Activated T-helper 2 cell treated with anti-CD3 and anti-CD28 coated beads, Interferon-gamma antibody, Interleukin-2, Interleukin-4, amounts not matched to agents 10 μg/mL and 5 μg/mL and 100 μg/mL, durations not matched to agents 14 hours and 24 hours and 36 hours (primary cell): ENCODE results near the gene SPATA45. TPM values are rescaled to one million over a fixed set of nuclear protein-coding genes. Genes with fewer than 3 reads are reported as not detected.
"Not testable (repeated sequence)": the region's sequence is repeated elsewhere in the genome, so short reads cannot be mapped to it uniquely, and the experiment has no call there.

Experiments used
- DNase-seq: peaks from one replicate; pipeline ENCODE4 v3.0.0; 2021; ENCODE audit warnings: low spot score
- H3K27ac Mint-ChIP-seq: one replicate; pipeline ENCODE4 v1.8.0; 2021; ENCODE audit warnings: mixed read lengths
- H3K27me3 Mint-ChIP-seq: one replicate; pipeline ENCODE4 v1.8.0; 2021; ENCODE audit warnings: low read depth, mixed read lengths
- H3K36me3 Mint-ChIP-seq: one replicate; pipeline ENCODE4 v1.8.0; 2021; ENCODE audit warnings: low read depth, mixed read lengths
- H3K4me1 Mint-ChIP-seq: one replicate; pipeline ENCODE4 v1.8.0; 2021; ENCODE audit warnings: low read depth, mixed read lengths
- H3K4me3 Mint-ChIP-seq: one replicate; pipeline ENCODE4 v1.8.0; 2021; ENCODE audit warnings: low read depth, mild to moderate bottlenecking, moderate library complexity, mixed read lengths
- H3K9me3 Mint-ChIP-seq: one replicate; pipeline ENCODE4 v1.8.0; 2021; ENCODE audit warnings: mixed read lengths
- intact Hi-C: fragments of 100-400 bp; cut with micrococcal nuclease; formaldehyde crosslinking; loops from one replicate; pipeline ENCODE4 v1.15.1; 2023
- total RNA-seq: library from RNA; stranded (reverse); gene quantifications from 2 replicates; pipeline ENCODE4 v1.2.3, GENCODE V29; 2022

SPATA45 gene
- total RNA-seq, 1 donor from 2014 or later: 0.41 TPM

- Mint-ChIP-seq H3K9me3 (no peaks in the 10 kb centered on the region), H3K36me3 (peaks cover 22% of the 10 kb centered on the region), H3K27me3 (no peaks in the 10 kb centered on the region), H3K27ac (peak overlapping the region; percentile 97), H3K4me3 (no peak overlapping the region), H3K4me1 (peaks cover 21% of the 10 kb centered on the region)
- peak; percentile 21 for DNase-seq
- intact Hi-C loops: loop anchor here (1.0 to 5.0 kb wide), 3 partner anchors 66 to 159 kb away; partner anchors contain the start of genes ANGEL2, BATF3, NSL1 and TATDN3
These were observed 11.2 kb upstream of the SPATA45 start for GRCh38 chr1:212858461-212859265.

GRCh38 chr1:212857992-212858460, 10.6 kb upstream of the SPATA45 start, which contains the start of gene FLVCR1:
Gene FLVCR1 (plus strand): TSS chr1:212858275. CDS start chr1:212858453, 178 bp downstream.
- DNase-seq: peak; percentile 95
- Mint-ChIP-seq H3K4me1 (peaks cover 20% of the 10 kb centered on the region), H3K9me3 (no peaks in the 10 kb centered on the region), H3K36me3 (peaks cover 20% of the 10 kb centered on the region), H3K27me3 (no peaks in the 10 kb centered on the region), H3K4me3 (no peak within 1 kb of the TSS), H3K27ac (peak within 1 kb of the TSS; percentile 97)
- intact Hi-C loops: loop anchor here (1.0 to 5.0 kb wide), 4 partner anchors 37 to 159 kb away; partner anchors contain the start of genes ANGEL2, BATF3, NSL1 and TATDN3

DNA sequence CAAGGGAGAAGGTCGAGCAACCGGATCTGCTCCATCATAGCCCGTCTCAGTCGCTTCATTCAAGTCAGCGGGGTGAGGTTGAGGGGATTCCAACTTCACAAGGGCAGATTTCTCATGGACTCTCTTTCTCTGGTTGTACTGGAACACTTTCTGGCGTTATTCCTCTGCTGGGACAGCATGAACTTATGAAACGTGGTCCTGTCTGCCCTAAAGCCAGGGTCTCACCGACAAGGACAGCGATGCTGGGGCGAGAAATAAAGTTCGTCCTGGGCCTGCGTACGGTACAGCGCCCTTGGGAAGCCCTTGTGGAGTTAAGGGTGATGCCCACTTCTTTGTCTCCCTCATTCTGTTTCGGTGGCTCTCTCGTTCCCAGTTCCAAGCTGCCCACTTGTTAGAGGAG, 9.3 kb upstream of the SPATA45 start:
- H3K4me1 Mint-ChIP-seq: peaks cover 17% of the 10 kb centered on the region
- no peaks in the 10 kb centered on the region for H3K27me3 Mint-ChIP-seq
- H3K36me3 Mint-ChIP-seq: peaks cover 27% of the 10 kb centered on the region
- DNase-seq: no peak
- intact Hi-C loops: loop anchor here (1.0 to 5.0 kb wide), 3 partner anchors 35 to 161 kb away; partner anchors contain the start of genes ANGEL2, NSL1 and TATDN3
- peak overlapping the region; percentile 9 for H3K27ac Mint-ChIP-seq
- no peak overlapping the region for H3K4me3 Mint-ChIP-seq
- H3K9me3 Mint-ChIP-seq: peaks cover 4% of the 10 kb centered on the region

GRCh38 chr1:212853658-212854057, 6.2 kb upstream of the SPATA45 start:
- intact Hi-C loops: no loop called here
- H3K27me3 Mint-ChIP-seq: no peaks in the 10 kb centered on the region
- H3K4me3 Mint-ChIP-seq: no peak overlapping the region
- no peak for DNase-seq
- H3K27ac Mint-ChIP-seq: no peak overlapping the region
- peaks cover 12% of the 10 kb centered on the region for H3K4me1 Mint-ChIP-seq
- peaks cover 4% of the 10 kb centered on the region for H3K9me3 Mint-ChIP-seq
- peaks cover 22% of the 10 kb centered on the region for H3K36me3 Mint-ChIP-seq

DNA sequence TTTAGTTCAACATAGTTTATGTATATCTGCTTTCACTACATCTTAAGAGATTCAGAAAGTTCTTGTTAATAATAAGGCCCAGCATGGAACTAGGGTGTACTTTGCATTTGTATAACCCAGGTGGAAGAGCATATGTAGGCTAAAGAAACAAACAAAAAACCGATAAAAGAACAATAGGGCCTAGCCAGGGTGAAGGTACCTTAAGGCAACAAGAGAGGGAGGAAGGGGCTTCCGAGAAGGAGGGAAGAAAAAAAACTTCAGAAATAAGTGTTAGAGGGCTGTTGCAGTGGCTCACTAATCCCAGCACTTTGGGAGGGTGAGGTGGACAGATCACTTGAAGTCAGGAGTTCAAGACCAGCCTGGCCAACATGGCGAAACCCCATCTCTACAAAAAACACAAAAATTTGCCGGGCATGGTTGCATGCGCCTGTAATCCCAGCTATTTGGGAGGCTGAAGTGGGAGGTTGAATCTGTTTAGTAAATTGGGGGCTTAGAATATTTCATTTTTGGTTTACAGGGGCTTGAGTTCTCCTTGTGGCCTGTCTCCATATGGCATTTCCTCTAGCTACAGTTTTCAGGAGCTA, 4.7 kb upstream of the SPATA45 start:
- intact Hi-C loops: no loop called here
- Mint-ChIP-seq H3K27me3 (no peaks in the 10 kb centered on the region), H3K4me1 (peaks cover 12% of the 10 kb centered on the region), H3K27ac (no peak overlapping the region), H3K4me3 (no peak overlapping the region), H3K9me3 (peaks cover 4% of the 10 kb centered on the region), H3K36me3 (peaks cover 19% of the 10 kb centered on the region)
- DNase-seq: no peak

GRCh38 chr1:212844521-212844920, 2.9 kb downstream of the SPATA45 start:
- H3K4me1 Mint-ChIP-seq, DNase-seq, H3K27ac Mint-ChIP-seq, H3K4me3 Mint-ChIP-seq, intact Hi-C loops, H3K36me3 Mint-ChIP-seq, H3K9me3 Mint-ChIP-seq, H3K27me3 Mint-ChIP-seq: not testable (repeated sequence)

GRCh38 chr1:212838145-212838544, 9.3 kb downstream of the SPATA45 start:
- no peaks in the 10 kb centered on the region for H3K9me3 Mint-ChIP-seq
- no peaks in the 10 kb centered on the region for H3K36me3 Mint-ChIP-seq
- peaks cover 3% of the 10 kb centered on the region for H3K4me1 Mint-ChIP-seq
- no peaks in the 10 kb centered on the region for H3K27me3 Mint-ChIP-seq
- no peak overlapping the region for H3K27ac Mint-ChIP-seq
- no peak for DNase-seq
- H3K4me3 Mint-ChIP-seq: no peak overlapping the region
- intact Hi-C loops: no loop called here

GRCh38 chr1:212833211-212834207, 13.9 kb downstream of the SPATA45 start:
- intact Hi-C loops, DNase-seq: not testable (repeated sequence)

GRCh38 chr1:212828395-212828794, 19.1 kb downstream of the SPATA45 start:
- no peak for DNase-seq
- Mint-ChIP-seq H3K4me3 (no peak overlapping the region), H3K9me3 (peaks cover 24% of the 10 kb centered on the region), H3K4me1 (peaks cover 3% of the 10 kb centered on the region), H3K27me3 (no peaks in the 10 kb centered on the region), H3K36me3 (peaks cover 3% of the 10 kb centered on the region), H3K27ac (no peak overlapping the region)
- intact Hi-C loops: no loop called here

More at GRCh38 chr1:212833211-212834207, 13.9 kb downstream of the SPATA45 start:
- not testable (repeated sequence) for H3K4me1 Mint-ChIP-seq, H3K27ac Mint-ChIP-seq, H3K36me3 Mint-ChIP-seq, H3K9me3 Mint-ChIP-seq, H3K27me3 Mint-ChIP-seq, H3K4me3 Mint-ChIP-seq

- Mint-ChIP-seq H3K27ac (no peak overlapping the region), H3K9me3 (peaks cover 24% of the 10 kb centered on the region), H3K36me3 (peaks cover 3% of the 10 kb centered on the region), H3K4me1 (peaks cover 3% of the 10 kb centered on the region), H3K27me3 (no peaks in the 10 kb centered on the region), H3K4me3 (no peak overlapping the region)
- intact Hi-C loops: no loop called here
- no peak for DNase-seq
These were observed 19.6 kb downstream of the SPATA45 start for GRCh38 chr1:212827831-212828278.

DNA sequence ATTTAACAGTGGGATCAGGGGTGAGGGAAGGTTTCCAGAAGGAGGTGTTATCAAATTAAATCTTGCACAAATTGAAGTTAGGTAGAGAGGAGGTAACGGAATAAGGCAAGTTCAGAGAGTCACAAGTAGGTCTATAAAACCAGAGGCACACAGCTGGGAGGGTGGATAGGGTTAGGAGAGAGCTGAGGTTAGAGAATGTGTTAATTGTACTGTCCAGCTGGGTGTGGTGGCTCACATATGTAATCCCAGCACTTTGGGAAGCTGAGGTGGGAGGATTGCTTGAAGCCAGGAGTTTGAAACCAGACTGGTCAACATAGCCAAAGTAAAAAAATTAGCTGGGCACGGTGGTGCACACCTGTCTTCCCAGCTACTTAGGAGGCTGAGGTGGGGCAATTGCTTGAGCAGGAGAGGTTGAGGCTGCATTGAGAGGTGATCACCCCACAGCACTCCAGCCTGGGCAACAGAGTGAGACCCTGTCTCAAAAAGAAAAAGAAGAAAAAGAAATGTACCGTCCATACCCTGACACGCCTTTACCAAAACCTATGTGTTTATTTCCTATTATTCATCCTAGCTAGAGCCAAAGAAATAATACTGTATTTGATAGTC, 20.2 kb downstream of the SPATA45 start:
- DNase-seq: no peak
- H3K36me3 Mint-ChIP-seq: peaks cover 3% of the 10 kb centered on the region
- peaks cover 3% of the 10 kb centered on the region for H3K4me1 Mint-ChIP-seq
- H3K27ac Mint-ChIP-seq: no peak overlapping the region
- H3K9me3 Mint-ChIP-seq: peaks cover 24% of the 10 kb centered on the region
- H3K27me3 Mint-ChIP-seq: no peaks in the 10 kb centered on the region
- intact Hi-C loops: no loop called here
- H3K4me3 Mint-ChIP-seq: no peak overlapping the region
